HPDE6-E6E7 (cell line): Measurements from ENCODE around the gene TEAD1.

Source experiments
- DNase-seq: peaks from one replicate; pipeline ENCODE4 v3.0.0; 2011; ENCODE audit warnings: missing footprints; ENCODE audit errors: extremely low spot score

TEAD1 gene

GRCh38 chr11:12789054-12789453, 114.8 kb downstream of the TEAD1 start:
- no peak for DNase-seq

GRCh38 chr11:12789596-12790215, 115.5 kb downstream of the TEAD1 start:
- no peak for DNase-seq

- no peak for DNase-seq
Observed at GRCh38 chr11:12790861-12791616, 116.8 kb downstream of the TEAD1 start.

GRCh38 chr11:12792018-12792417, 117.8 kb downstream of the TEAD1 start:
- no peak for DNase-seq

- DNase-seq: no peak
Observed at GRCh38 chr11:12792590-12792989, 118.4 kb downstream of the TEAD1 start.

- DNase-seq: no peak
Observed at GRCh38 chr11:12793065-12793464, 118.8 kb downstream of the TEAD1 start.

- no peak for DNase-seq
Observed at GRCh38 chr11:12793506-12793905, 119.3 kb downstream of the TEAD1 start.

- DNase-seq: no peak
Observed at GRCh38 chr11:12794576-12795230, 120.5 kb downstream of the TEAD1 start.

- DNase-seq: no peak
Observed at GRCh38 chr11:12797996-12798395, 123.8 kb downstream of the TEAD1 start.

GRCh38 chr11:12798609-12799011, 124.4 kb downstream of the TEAD1 start:
- no peak for DNase-seq

GRCh38 chr11:12799334-12799835, 125.2 kb downstream of the TEAD1 start:
- DNase-seq: no peak

GRCh38 chr11:12800032-12800671, 125.9 kb downstream of the TEAD1 start:
- DNase-seq: peak; percentile 81

GRCh38 chr11:12800871-12801270, 126.7 kb downstream of the TEAD1 start:
- DNase-seq: no peak

- no peak for DNase-seq
Observed at GRCh38 chr11:12801976-12802375, 127.8 kb downstream of the TEAD1 start.

- peak; percentile 89 for DNase-seq
Observed at GRCh38 chr11:12802418-12803085, 128.3 kb downstream of the TEAD1 start.

- DNase-seq: no peak
Observed at GRCh38 chr11:12803086-12803826, 129.0 kb downstream of the TEAD1 start.

- DNase-seq: no peak
Observed at GRCh38 chr11:12806113-12806512, 131.9 kb downstream of the TEAD1 start.

GRCh38 chr11:12807621-12808020, 133.4 kb downstream of the TEAD1 start:
- no peak for DNase-seq

GRCh38 chr11:12808519-12808918, 134.3 kb downstream of the TEAD1 start:
- no peak for DNase-seq

GRCh38 chr11:12809364-12809763, 135.1 kb downstream of the TEAD1 start:
- no peak for DNase-seq
